Urinary bladder (tissue), 4 donors: ENCODE results near the gene TRAPPC5. TPM values are rescaled to one million over a fixed set of nuclear protein-coding genes. Genes with fewer than 3 reads are reported as not detected.

Experiments
- DNase-seq: peaks from one replicate; pipeline ENCODE4 v3.0.0-alpha.2; 2015; ENCODE audit errors: extremely low spot score
- H3K27ac ChIP-seq: one replicate; pipeline ENCODE4 v1.5.1; 2013; ENCODE audit warnings: low read depth, mild to moderate bottlenecking, moderate library complexity
- H3K36me3 ChIP-seq: one replicate; pipeline ENCODE4 v1.6.1; 2013; ENCODE audit warnings: mild to moderate bottlenecking, moderate library complexity; ENCODE audit not compliant: insufficient read depth
- H3K4me1 ChIP-seq: one replicate; pipeline ENCODE4 v1.6.1; 2013; ENCODE audit warnings: mild to moderate bottlenecking, moderate library complexity; ENCODE audit not compliant: insufficient read depth
- H3K4me3 ChIP-seq: one replicate; pipeline ENCODE4 v1.5.1; 2013; ENCODE audit warnings: low read depth, low read length
- WGBS: extraction: QIAGEN DNeasy Blood & Tissue Kit; methylation state at CpG from one replicate; pipeline ENCODE4 v1.1.7; 2013; 5-methylcytosine and 5-hydroxymethylcytosine counted together
- polyA plus RNA-seq: library from polyadenylated mRNA; stranded (reverse); fragments of 200-250 nt; gene quantifications from one replicate; pipeline ENCODE4 v1.2.3, GENCODE V29; 2013
- total RNA-seq: library from RNA; depleted of rRNA; stranded (reverse); fragments of >200 nt; gene quantifications from one replicate; pipeline ENCODE4 v1.2.3, GENCODE V29; 2014
- donor health status: healthy with polysubstance abuse.
- donor health status: healthy.

Gene TRAPPC5
- total and polyA plus RNA-seq, 2 donors: 21.6 to 112 TPM

DNA sequence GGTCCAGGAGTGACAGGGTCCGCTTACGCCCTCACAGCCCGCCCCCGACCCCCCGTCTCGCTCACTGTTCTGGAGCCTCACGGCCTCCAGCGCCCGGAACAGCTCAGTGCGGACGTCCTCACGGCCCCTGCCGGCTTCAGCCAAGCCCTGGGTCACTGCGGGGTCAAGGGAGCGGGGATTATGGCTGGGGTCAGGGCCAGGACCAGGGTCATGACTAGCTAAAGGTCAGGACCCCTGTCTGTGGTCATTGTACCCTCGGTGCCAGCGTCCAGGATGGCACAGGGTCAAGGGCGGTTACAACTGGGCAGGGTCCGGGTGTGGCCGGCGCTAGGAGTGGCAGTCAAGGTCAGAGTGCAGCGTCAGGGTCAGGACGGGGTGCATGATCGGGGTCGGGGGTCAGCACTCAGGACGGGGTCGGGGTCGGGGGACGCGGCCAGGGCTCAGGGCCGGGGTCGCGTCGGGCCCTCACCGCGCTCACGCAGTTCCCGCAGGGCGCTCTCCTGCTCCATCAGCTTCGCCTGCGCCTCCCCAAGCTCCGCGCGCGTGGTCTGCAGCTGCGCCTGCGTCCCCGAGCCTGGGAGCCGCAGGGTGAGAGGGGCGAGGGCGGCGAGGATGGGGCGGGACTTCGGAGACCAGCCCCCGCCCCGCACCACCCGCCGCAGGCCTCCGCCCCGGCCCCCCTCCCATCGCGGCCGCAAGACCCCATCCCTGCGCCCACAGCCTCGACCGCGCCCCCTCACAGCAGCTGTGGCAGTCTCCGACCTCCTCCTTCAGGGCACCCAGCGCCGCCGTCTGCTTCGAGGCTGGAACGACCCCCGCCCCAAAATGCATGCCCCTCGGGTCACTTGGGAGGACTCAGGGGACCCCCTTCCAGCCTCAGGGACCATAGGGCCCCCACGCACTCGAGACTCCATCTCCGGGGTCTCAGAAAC, 49.9 kb downstream of the TRAPPC5 start:
- DNase-seq: no peak
- Histone ChIP-seq H3K4me1 (no peaks in the 10 kb centered on the region), H3K27ac (no peak overlapping the region), H3K36me3 (no peaks in the 10 kb centered on the region), H3K4me3 (no peak overlapping the region)
- WGBS: 3% methylated on average over 78 of the region's 78 CpGs

DNA sequence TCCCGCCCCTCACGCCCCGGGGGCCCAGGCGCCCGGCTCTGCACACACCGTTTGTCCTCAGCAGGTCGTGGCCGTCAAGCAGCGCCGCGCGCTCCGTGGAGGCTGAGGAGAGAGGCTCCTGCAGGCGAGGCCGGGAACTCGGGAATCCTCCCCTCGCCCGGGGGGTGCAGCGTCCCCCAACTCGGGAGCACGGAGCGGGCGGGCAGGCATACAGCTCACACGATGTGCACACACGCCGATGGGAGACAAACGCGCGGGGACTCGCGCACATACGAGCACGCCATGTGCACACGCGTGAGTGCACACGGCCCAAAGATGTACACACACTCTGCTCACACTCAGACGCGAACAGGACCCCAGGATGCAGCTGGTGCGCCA, 50.6 kb downstream of the TRAPPC5 start:
- DNase-seq: no peak
- Histone ChIP-seq H3K4me3 (no peak overlapping the region), H3K4me1 (no peaks in the 10 kb centered on the region), H3K27ac (no peak overlapping the region), H3K36me3 (no peaks in the 10 kb centered on the region)
- 55% methylated on average over 39 of the region's 39 CpGs for WGBS

DNA sequence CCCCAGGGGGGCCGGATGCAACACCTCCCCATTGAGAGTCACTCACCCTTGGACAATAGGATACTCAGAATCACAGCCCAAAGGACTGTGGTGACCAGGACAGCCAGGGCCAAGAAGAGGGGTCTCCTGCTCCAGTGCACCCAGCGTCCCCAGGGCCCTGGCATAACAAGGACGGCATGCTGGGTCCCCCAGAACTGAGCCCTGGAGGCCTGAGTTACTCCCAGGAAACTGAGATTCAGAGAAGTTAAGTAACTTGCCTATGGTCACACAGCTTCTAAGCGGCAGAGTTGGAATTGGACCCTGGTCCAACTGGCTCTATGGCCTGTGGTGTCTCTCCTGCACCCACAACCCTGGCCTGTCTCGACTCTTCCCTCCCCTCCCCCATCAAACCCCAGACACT, 51.0 kb downstream of the TRAPPC5 start:
- no peak overlapping the region for H3K27ac ChIP-seq
- 73% methylated on average over 5 of the region's 5 CpGs for WGBS
- H3K36me3 ChIP-seq: no peaks in the 10 kb centered on the region
- H3K4me3 ChIP-seq: no peak overlapping the region
- no peaks in the 10 kb centered on the region for H3K4me1 ChIP-seq
- no peak for DNase-seq

DNA sequence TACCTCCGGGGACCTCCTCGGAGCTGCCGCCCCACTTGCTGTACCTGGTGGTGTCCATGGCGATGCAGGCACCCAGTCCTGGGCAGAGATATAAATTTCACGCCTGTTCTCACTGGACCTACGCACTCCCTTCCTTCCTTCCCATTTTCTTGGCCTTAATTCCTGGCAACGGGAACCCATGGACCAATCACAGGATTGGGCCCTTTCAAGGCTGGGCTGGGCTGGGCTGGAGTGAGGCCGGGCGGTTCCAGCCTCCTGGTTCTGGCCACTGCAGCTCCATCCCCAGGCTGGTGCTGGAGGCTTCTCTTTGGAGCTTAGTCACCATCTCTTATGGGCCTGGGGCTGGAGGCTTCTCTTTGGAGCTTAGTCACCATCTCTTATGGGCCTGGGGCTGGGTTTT, 51.4 kb downstream of the TRAPPC5 start, which contains the start of gene CLEC4G:
TSS of gene CLEC4G (minus strand) at position 66 of the 400 bp plus-strand sequence. CDS start at position 58, 8 bp downstream.
- Histone ChIP-seq H3K27ac (no peak within 1 kb of the TSS), H3K4me1 (no peaks in the 10 kb centered on the region), H3K36me3 (no peaks in the 10 kb centered on the region), H3K4me3 (no peak within 1 kb of the TSS)
- 57% methylated on average over 9 of the region's 9 CpGs for WGBS
- no peak for DNase-seq

DNA sequence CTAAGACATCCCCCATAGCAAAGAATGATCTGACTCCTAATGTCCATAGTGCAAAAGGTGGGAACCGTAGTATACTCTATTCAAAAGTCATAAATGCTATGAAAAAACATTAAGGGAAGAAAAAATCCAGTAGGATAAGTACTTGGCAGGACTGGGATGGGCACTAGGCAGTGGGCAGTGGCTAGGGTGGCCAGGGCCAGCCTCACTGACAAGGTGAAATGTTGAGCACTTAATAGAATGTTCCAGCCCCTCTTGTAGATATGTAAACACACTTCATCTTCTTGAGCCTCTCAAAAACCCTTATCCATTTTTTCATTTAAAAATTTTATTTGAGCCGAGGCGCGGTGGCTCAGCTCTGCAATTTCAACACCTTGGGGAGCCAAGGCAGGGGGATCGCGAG, 52.7 kb downstream of the TRAPPC5 start:
- Histone ChIP-seq H3K36me3 (no peaks in the 10 kb centered on the region), H3K27ac (no peak overlapping the region), H3K4me3 (no peak overlapping the region), H3K4me1 (no peaks in the 10 kb centered on the region)
- no peak for DNase-seq
- WGBS: 71% methylated on average over 6 of the region's 6 CpGs

DNA sequence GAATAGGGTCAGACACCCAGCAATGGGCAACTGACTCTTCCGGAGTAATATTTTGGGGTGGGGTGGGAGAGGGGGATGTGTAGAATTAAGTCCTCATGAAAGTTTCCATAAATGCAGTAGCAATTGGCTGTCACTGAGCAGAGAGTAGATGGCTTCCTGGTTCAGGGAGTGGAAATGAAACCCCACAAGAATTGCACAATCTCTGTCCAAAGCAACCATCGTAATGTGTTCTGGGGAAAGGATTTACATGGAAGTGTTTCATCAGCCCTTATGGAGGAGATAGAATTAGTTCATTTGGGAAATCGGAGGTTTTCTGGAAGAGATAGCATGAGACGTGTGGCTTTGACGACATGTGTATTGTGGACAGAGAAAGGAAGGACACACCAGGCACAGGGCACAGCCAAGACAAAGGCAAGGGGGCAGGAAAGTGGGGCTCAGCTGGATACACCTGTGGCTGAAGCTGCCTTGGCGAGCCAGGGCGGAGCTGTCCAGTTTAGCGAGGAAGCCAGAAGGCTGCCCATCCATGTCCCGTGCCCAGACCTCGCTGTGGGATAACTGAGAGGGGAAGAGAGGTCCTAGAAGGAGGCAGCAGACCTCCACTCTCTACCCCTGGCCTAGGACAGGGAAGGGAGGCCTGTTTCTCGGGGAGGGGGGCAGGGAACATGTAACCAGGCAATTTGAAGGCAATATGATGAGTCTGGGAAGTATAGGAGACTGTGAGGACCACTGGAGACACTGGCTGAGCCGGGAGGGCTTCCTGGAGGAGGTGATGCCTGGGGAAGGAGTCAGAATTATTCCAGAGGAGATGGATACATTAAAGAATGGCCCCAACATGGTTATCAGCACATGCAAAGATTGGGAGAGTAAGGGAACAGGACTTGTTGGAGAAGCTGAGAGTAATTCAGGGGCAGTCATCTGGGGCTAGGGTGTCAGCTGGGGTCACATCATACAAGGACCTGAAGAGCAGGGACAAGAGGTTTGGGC, 53.9 kb downstream of the TRAPPC5 start:
- H3K4me1 ChIP-seq: no peaks in the 10 kb centered on the region
- WGBS: 51% methylated on average over 12 of the region's 12 CpGs
- no peak for DNase-seq
- no peak overlapping the region for H3K27ac ChIP-seq
- H3K36me3 ChIP-seq: no peaks in the 10 kb centered on the region
- no peak overlapping the region for H3K4me3 ChIP-seq

DNA sequence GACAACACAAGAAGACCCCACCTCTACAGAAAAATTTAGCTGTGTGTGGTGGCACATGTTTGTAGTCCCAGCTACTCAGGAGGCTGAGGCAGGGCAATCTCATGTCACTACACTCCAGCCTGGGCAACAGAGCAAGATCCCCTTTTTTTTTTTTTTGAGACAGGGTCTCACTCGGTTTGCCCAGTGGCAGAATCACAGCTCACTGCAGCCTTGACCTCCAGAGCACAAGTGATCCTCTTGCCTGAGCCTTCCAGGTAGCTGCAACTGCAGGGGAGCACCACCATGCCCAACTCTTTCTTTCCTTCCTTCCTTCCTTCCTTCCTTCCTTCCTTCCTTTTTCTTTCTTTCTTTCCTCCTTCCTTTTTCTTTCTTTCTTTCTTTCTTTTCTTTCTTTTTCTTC, 55.5 kb downstream of the TRAPPC5 start:
- Histone ChIP-seq H3K4me3 (no peak overlapping the region), H3K4me1 (no peaks in the 10 kb centered on the region), H3K36me3 (no peaks in the 10 kb centered on the region), H3K27ac (no peak overlapping the region)
- DNase-seq: no peak
- WGBS: 41% methylated on average over 1 of the region's 1 CpG

DNA sequence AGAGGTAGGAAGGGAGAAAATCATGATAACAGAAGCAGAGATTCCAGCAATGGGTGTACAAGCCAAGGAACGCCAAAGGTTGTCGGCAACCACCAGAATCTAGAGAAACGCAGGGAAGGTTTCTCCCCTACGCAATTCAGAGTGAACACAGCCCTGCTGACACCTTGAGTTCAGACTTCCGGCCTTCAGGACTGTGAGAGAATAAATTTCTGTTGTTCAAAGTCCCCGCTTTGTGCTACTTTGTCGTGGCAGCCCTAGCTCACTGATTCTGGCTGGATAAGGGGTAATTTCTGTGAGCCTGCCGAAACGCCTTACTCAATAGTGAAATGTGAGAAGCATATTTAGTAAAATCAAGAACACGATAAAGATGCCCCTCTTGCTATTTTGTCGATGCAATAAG, 56.6 kb downstream of the TRAPPC5 start:
- 78% methylated on average over 11 of the region's 11 CpGs for WGBS
- DNase-seq: no peak

More for the DNA sequence above, 56.6 kb downstream of the TRAPPC5 start:
- no peak overlapping the region for H3K4me3 ChIP-seq
- H3K4me1 ChIP-seq: no peaks in the 10 kb centered on the region
- no peak overlapping the region for H3K27ac ChIP-seq
- H3K36me3 ChIP-seq: no peaks in the 10 kb centered on the region

Other genes with a start within 250 kb of the TRAPPC5 start
- gene PEX11G, start 191.8 kb upstream of the TRAPPC5 start, total RNA-seq: 1.6 TPM
- gene PEX11G, start 191.8 kb upstream of the TRAPPC5 start, polyA plus RNA-seq: 5.2 TPM
- 19.0 TPM for gene ZNF358, start 164.7 kb upstream of the TRAPPC5 start, total RNA-seq
- gene ZNF358, start 164.7 kb upstream of the TRAPPC5 start, polyA plus RNA-seq: 115 TPM
- 6.9 TPM for gene MCOLN1, start 158.2 kb upstream of the TRAPPC5 start, total RNA-seq
- gene MCOLN1, start 158.2 kb upstream of the TRAPPC5 start, polyA plus RNA-seq: 35.5 TPM
- 25.2 TPM for gene PNPLA6, start 145.1 kb upstream of the TRAPPC5 start, total RNA-seq
- 54.1 TPM for gene PNPLA6, start 145.1 kb upstream of the TRAPPC5 start, polyA plus RNA-seq
- gene CAMSAP3, start 85.0 kb upstream of the TRAPPC5 start, total RNA-seq: 0.90 TPM
- 2.0 TPM for gene CAMSAP3, start 85.0 kb upstream of the TRAPPC5 start, polyA plus RNA-seq
- 18.1 TPM for gene XAB2, start 51.3 kb upstream of the TRAPPC5 start, total RNA-seq
- 47.7 TPM for gene XAB2, start 51.3 kb upstream of the TRAPPC5 start, polyA plus RNA-seq
- 17.5 TPM for gene PET100, start 51.0 kb upstream of the TRAPPC5 start, total RNA-seq
- gene PET100, start 51.0 kb upstream of the TRAPPC5 start, polyA plus RNA-seq: 61.8 TPM
- gene PCP2, start 47.1 kb upstream of the TRAPPC5 start, total RNA-seq: not detected
- gene PCP2, start 47.1 kb upstream of the TRAPPC5 start, polyA plus RNA-seq: 0.19 TPM
- gene STXBP2, start 43.7 kb upstream of the TRAPPC5 start, total RNA-seq: 9.9 TPM
- gene STXBP2, start 43.7 kb upstream of the TRAPPC5 start, polyA plus RNA-seq: 25.3 TPM
- gene RETN, start 11.8 kb upstream of the TRAPPC5 start, total RNA-seq: 2.3 TPM
- gene RETN, start 11.8 kb upstream of the TRAPPC5 start, polyA plus RNA-seq: 17.8 TPM
- 0.26 TPM for gene MCEMP1, start 3.7 kb upstream of the TRAPPC5 start, total RNA-seq
- 1.1 TPM for gene MCEMP1, start 3.7 kb upstream of the TRAPPC5 start, polyA plus RNA-seq
- gene FCER2, start 21.3 kb downstream of the TRAPPC5 start, total RNA-seq: 0.21 TPM
- gene FCER2, start 21.3 kb downstream of the TRAPPC5 start, polyA plus RNA-seq: 0.90 TPM
- 0.48 TPM for gene CLEC4G, start 51.3 kb downstream of the TRAPPC5 start, total RNA-seq
- gene CLEC4G, start 51.3 kb downstream of the TRAPPC5 start, polyA plus RNA-seq: 1.1 TPM
- gene CD209, start 66.7 kb downstream of the TRAPPC5 start, total RNA-seq: 6.2 TPM
- gene CD209, start 66.7 kb downstream of the TRAPPC5 start, polyA plus RNA-seq: 5.3 TPM
- not detected for gene CLEC4M, start 82.4 kb downstream of the TRAPPC5 start, total RNA-seq
- gene CLEC4M, start 82.4 kb downstream of the TRAPPC5 start, polyA plus RNA-seq: not detected
- 7.8 TPM for gene EVI5L, start 149.4 kb downstream of the TRAPPC5 start, total RNA-seq
- gene EVI5L, start 149.4 kb downstream of the TRAPPC5 start, polyA plus RNA-seq: 21.1 TPM
- 0.11 TPM for gene PRR36, start 193.6 kb downstream of the TRAPPC5 start, total RNA-seq
- gene PRR36, start 193.6 kb downstream of the TRAPPC5 start, polyA plus RNA-seq: 0.10 TPM
- gene LRRC8E, start 207.7 kb downstream of the TRAPPC5 start, total RNA-seq: 1.3 TPM
- 1.1 TPM for gene LRRC8E, start 207.7 kb downstream of the TRAPPC5 start, polyA plus RNA-seq
- 9.8 TPM for gene MAP2K7, start 223.0 kb downstream of the TRAPPC5 start, total RNA-seq
- gene MAP2K7, start 223.0 kb downstream of the TRAPPC5 start, polyA plus RNA-seq: 31.0 TPM
- gene TGFBR3L, start 234.0 kb downstream of the TRAPPC5 start, total RNA-seq: not detected
- 2.6 TPM for gene TGFBR3L, start 234.0 kb downstream of the TRAPPC5 start, polyA plus RNA-seq
- gene SNAPC2, start 239.5 kb downstream of the TRAPPC5 start, total RNA-seq: 6.8 TPM
- 55.6 TPM for gene SNAPC2, start 239.5 kb downstream of the TRAPPC5 start, polyA plus RNA-seq
- 0.63 TPM for gene CTXN1, start 245.3 kb downstream of the TRAPPC5 start, total RNA-seq
- 22.1 TPM for gene CTXN1, start 245.3 kb downstream of the TRAPPC5 start, polyA plus RNA-seq